GM08714 (cell line): ENCODE measurements around the gene SUPT4H1.
A peak's percentile ranks its signal among the peaks of the same experiment; 100 is the strongest.
"Not testable (repeated sequence)": the region's sequence is repeated elsewhere in the genome, so short reads cannot be mapped to it uniquely, and the experiment has no call there.

Experiments used
- H3K4me3 ChIP-seq: fragments of 200-500 bp; sonication (Bioruptor generic); 2 replicates; pipeline ENCODE4 v1.5.1; 2014; ENCODE audit warnings: mild to moderate bottlenecking, low read length, inconsistent platforms
- ZNF274 ChIP-seq: IDR thresholded peaks from 2 replicates; pipeline ENCODE4 v1.6.1; 2012; ENCODE audit warnings: mild to moderate bottlenecking, low read depth, low read length

SUPT4H1 gene

GRCh38 chr17:58344047-58344790 lies 7.8 kb downstream of the SUPT4H1 start:
- H3K4me3 ChIP-seq: peak overlapping the region; percentile 50; the same call in 1 of the 2 replicates
- TF ChIP-seq ZNF274: no peak

DNA sequence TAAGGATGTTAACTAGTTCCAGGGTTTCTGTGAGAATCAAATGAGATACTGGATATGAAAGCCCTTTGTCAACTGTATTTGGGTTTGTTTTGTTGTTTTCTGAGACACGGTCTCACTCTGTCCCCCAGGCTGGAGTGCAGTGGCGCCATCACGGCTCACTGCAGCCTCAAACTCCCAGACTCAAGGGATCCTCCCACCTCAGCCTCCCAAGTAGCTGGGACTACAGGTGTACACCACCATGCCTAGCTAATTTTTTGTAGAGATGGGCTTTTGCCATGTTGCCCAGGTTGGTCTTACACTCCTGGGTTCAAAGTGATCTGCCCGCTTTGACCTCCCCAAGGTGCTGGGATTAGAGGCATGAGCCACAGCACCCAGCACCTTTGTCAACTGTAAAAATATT lies 8.9 kb downstream of the SUPT4H1 start:
- no peak for TF ChIP-seq ZNF274
- H3K4me3 ChIP-seq: peak overlapping the region; percentile 50; the same call in 1 of the 2 replicates

DNA sequence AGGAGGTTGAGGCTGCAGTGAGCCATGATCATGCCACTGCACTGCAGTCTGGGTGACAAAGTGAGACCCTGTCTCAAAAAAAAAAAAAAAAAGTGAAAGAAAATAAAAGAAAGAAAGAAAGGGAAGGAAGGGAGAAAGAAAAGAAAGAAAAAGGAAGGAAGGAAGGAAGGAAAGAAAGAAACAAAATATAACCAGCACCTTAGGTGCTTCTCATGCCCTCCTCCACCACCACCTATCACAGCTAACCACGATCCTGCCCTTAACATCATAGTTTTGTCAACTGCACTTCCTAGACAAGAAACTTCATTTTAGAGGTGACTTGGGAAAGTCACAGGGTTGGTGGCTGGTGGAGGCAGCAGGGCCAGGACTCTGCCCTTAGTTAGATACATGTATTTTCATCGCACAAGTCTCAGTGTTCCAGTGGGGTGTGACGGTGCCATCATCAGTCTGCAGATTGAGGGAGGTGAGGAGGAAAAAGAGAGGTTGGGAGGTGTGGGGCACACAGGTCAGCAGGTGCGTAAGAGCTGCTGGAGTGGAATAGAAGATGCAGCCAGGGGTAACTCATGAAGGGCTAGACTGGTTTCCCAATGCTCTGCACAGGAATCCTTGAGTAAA lies 10.0 kb downstream of the SUPT4H1 start:
- TF ChIP-seq ZNF274: no peak
- peak overlapping the region; percentile 17; the same call in 1 of the 2 replicates for H3K4me3 ChIP-seq

DNA sequence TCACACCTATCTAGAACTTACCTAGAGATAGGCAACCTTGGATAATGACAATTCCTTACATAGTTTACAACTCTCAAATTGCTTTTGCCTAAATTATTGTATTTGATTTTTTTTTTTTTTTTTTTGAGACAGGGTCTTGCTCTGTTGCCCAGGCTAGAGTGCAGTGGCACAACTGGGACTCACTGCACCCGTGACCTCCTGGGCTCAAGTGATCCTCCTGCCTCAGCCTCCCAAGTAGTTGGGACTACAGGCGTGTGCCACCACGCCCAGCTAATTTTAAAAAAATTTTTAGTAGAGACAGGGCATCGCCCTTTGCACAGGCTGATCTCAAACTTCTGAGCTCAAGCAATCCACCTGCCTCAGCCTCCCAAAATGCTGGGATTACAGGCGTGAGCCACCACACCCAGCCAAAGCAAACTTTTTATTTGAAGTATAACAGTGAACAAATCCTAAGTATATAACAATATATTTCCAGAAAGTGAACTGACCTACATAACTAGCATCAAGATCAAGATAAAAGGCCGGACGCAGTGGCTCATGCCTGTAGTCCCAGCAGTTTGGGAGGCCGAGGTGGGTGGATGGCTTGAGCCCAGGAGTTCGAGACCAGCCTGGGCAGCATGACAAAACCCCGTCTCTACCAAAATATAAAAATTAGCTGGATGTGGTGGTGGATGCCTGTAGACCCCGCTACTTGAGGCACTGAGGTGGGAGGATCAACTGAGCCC lies 10.7 kb downstream of the SUPT4H1 start:
- H3K4me3 ChIP-seq: not testable (repeated sequence)

- TF ChIP-seq ZNF274: no peak
- peak overlapping the region; percentile 73 for H3K4me3 ChIP-seq
Measured at GRCh38 chr17:58340405-58340876, 11.6 kb downstream of the SUPT4H1 start.

DNA sequence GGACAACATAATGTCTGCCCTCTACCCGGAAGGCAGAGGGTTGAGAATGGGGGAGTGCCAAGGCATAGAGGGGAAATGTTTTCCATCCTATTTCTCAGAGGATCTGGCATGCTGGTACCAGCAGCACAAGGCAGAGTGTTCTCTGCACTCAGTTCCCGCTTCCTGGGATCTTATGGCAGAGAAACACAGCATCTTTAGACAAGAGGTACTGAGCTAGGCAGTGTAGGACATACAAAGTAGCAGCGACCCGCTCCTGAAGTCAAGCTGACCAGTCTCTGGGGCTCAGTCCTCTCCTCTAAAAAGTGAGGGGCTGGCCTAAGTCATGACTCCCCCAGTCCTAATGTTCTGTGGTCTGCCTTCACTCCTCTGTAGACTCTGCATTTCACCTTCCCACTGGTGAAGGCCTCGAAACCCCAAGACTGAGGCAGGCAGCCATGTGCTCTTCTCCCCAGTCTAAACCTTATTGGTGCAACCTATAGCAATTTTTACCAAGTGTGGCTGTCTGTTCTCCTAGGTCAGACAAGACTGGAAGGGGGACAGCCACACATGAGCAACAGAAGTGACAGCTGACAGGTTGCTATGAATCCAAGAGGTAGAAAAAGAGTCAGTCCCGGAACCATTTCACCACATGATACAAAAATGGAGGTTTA lies 12.1 kb downstream of the SUPT4H1 start:
- TF ChIP-seq ZNF274: no peak
- H3K4me3 ChIP-seq: peak overlapping the region; percentile 73

DNA sequence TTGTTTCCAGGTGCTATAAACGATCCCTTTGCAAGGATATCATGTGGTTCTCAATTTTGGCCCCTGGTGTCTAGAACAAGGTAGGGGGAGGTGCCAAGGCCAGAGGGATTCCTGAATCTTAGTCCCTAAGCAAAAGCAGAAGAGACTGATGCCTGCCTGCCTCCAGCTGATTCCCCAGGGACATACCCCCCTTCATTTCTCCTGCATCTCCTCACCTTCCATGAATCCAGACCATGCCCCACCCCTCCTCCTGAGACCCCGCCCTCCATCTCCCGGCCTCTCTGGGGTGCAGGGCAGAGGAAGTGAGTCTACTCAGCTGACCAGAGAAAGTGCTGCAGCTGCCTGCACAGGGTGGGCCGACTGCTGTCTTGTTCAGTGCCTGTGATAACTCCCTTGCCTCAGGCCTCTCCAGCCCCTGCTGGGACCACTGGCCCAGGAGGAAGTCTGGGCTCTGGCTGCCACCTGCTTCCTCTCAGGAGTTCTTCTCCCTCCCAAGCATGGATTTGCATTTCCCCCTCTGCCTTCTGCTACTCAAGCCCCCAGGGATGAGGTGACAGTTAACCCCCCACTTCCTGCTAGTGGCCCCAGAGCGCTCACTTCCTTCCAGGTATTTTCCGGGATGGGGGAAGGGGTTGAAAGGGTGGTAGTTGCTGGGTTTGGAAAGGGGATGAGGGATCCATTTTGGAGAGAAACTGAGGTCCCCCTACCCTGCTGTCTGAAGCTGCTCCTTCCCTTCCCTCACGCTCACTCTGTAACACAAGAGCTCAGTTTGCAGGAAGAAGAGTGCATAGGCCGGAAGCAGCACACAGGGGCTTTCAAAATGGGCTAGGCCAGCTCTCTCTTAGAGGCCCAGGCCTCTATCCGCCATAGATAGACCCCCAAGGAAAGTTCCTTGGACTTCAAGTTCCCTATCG lies 12.9 kb downstream of the SUPT4H1 start:
- TF ChIP-seq ZNF274: no peak
- peak overlapping the region; percentile 73 for H3K4me3 ChIP-seq

DNA sequence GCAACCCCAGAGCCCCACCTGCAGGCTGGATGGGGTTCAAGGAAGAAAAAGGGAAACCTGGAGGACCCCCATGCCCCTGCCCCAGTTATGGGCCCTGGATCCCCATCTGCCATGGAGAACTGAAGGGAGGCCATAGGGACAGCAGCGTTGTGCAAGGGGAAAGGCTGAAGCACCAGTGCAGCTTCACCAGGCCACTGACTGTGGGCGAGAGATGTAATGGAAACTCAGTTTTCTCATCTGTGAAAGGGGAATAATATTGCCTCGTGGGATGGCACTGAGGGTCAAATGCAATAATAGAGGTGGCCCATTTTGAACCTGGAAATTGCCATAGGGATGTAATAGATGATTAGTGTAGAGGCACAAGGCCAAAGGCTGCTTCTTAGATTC lies 13.6 kb downstream of the SUPT4H1 start:
- H3K4me3 ChIP-seq: peak overlapping the region; percentile 73; the same call in 1 of the 2 replicates
- TF ChIP-seq ZNF274: no peak

- peak overlapping the region; percentile 73; the same call in 1 of the 2 replicates for H3K4me3 ChIP-seq
- no peak for TF ChIP-seq ZNF274
Measured at GRCh38 chr17:58337600-58338453, 14.2 kb downstream of the SUPT4H1 start.

DNA sequence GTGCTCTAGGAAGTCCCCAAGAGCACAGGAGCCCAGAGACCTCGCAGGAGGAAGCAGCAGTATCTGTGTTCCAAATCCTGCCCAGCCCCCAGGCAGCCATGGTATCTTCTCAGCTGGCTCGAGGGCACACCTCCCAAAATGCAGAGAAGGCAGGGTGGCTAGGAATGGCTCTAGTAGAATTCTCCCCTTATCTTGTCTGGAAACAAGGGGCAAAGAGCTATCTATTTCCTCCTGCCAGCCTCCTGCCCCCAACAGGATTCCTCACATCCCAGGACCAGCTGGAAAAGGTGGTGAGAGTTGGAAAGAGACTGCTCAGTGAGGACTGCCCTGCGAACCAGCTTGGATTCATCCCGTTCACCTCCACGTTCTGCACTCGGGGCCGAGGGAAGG lies 14.8 kb downstream of the SUPT4H1 start:
- peak overlapping the region; percentile 56; the same call in 1 of the 2 replicates for H3K4me3 ChIP-seq
- no peak for TF ChIP-seq ZNF274

DNA sequence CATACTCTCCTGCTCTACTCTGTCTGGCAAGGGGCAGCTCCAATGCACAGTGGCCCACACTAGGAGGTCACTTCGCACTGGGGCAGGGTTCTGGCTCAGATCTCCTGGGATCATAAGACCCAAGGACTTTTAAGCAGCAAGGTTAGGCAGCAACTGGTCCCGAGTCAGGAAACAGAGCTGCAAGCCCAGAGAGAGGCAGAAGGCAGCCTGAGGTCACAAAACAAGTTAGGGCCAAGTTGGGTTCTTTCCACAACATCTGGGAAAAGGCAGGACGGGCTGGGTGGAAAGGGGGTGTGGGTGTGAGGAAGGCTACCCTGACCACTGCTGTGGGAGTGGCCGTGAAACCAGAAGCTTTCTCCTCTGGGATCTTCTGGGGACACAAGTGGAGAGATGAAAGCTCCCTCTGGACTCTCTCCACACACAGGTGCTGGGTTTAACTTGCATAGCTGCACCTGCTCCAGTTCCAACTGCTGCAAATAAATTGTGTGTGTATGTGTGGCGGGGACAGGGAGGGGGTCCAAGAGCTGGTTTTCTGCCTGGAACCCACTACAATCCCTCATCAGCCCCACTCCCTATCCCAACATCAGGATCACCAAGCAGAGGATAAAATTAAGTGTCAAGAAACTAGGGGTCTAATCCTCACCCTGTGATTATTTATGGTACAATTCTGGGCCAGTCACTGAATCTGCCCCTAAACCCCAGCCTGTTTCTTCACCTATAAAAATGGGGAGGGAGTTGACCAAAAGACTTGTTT lies 15.4 kb downstream of the SUPT4H1 start:
- peak overlapping the region; percentile 56; the same call in 1 of the 2 replicates for H3K4me3 ChIP-seq
- no peak for TF ChIP-seq ZNF274
